GM19351 (cell line): ENCODE measurements around the gene ST6GALNAC4.
A peak's percentile ranks its signal among the peaks of the same experiment; 100 is the strongest.

Source experiments
- ATAC-seq: cut with Tn5 transposase; IDR thresholded peaks from one replicate; pipeline ENCODE4 v1.9.1; 2021; ENCODE audit warnings: mild to moderate bottlenecking, moderate library complexity; ENCODE audit not compliant: unreplicated experiment

The ST6GALNAC4 gene

GRCh38 chr9:127916720-127917581 lies at the start of gene ST6GALNAC4:
ST6GALNAC4 (minus strand) TSS chr9:127917041; CDS start chr9:127916419, 622 bp downstream.
- ATAC-seq: peak; percentile 69

- no peak for ATAC-seq
Measured at GRCh38 chr9:127965953-127966352, 49.1 kb upstream of the ST6GALNAC4 start.

- ATAC-seq: no peak
Measured at GRCh38 chr9:127963359-127964064, 46.7 kb upstream of the ST6GALNAC4 start.

GRCh38 chr9:127963041-127963358 lies 46.2 kb upstream of the ST6GALNAC4 start:
- no peak for ATAC-seq

- ATAC-seq: no peak
Measured at GRCh38 chr9:127962278-127962677, 45.4 kb upstream of the ST6GALNAC4 start.

GRCh38 chr9:127961613-127962155 lies 44.8 kb upstream of the ST6GALNAC4 start:
- ATAC-seq: no peak

GRCh38 chr9:127961155-127961490 lies 44.3 kb upstream of the ST6GALNAC4 start:
- ATAC-seq: no peak

- no peak for ATAC-seq
Measured at GRCh38 chr9:127960410-127961154, 43.7 kb upstream of the ST6GALNAC4 start.

- no peak for ATAC-seq
Measured at GRCh38 chr9:127959841-127960409, 43.1 kb upstream of the ST6GALNAC4 start.

GRCh38 chr9:127959398-127959797 lies 42.6 kb upstream of the ST6GALNAC4 start:
- no peak for ATAC-seq

- no peak for ATAC-seq
Measured at GRCh38 chr9:127958728-127959127, 41.9 kb upstream of the ST6GALNAC4 start.

GRCh38 chr9:127955294-127956015 lies 38.6 kb upstream of the ST6GALNAC4 start:
- no peak for ATAC-seq

GRCh38 chr9:127954831-127955293 lies 38.0 kb upstream of the ST6GALNAC4 start:
- no peak for ATAC-seq

- no peak for ATAC-seq
Measured at GRCh38 chr9:127953768-127954505, 37.1 kb upstream of the ST6GALNAC4 start.

GRCh38 chr9:127953154-127953553 lies 36.3 kb upstream of the ST6GALNAC4 start:
- no peak for ATAC-seq

GRCh38 chr9:127950513-127951289 lies 33.9 kb upstream of the ST6GALNAC4 start:
- no peak for ATAC-seq

- no peak for ATAC-seq
Measured at GRCh38 chr9:127949827-127950512, 33.1 kb upstream of the ST6GALNAC4 start.
